CD4-positive, alpha-beta T cell treated with Interleukin-4 for 1 hour (primary cell): ENCODE measurements around the gene KRTAP10-3.

Experiments
- DNase-seq, 2 donors: peaks; one replicate each; pipeline ENCODE4 v3.0.0-alpha.2; 2020 to 2022

Gene KRTAP10-3

DNA sequence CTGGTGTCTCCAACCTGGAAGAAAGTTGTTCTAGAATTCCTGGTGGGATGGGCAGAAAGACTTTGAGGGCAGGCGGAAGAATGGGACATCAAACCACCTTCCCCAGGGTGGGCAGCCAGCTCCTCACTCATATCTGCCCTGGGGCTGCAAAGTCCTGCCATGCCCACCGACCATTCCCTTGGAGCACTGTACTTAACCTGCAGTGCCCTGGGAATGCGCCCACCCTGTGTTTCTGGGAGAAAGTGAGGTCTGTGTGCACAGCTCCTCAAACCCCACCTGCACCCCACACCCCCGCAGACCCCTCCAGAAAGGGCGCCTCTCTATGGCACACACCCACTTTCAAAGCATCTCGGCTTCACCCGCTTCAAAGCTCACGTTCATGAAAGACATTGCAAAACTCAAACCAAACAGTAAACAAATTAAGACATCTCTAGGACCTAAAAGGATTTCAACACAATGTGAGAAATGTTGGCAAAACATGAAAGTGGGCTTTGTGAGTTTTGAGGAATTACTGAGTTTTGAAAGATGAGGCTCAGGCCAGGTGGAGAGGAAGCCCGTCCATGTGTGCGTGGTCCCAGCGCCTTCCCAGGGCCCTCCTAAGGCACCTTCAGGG, 43.7 kb downstream of the KRTAP10-3 start:
- no peak for DNase-seq

DNA sequence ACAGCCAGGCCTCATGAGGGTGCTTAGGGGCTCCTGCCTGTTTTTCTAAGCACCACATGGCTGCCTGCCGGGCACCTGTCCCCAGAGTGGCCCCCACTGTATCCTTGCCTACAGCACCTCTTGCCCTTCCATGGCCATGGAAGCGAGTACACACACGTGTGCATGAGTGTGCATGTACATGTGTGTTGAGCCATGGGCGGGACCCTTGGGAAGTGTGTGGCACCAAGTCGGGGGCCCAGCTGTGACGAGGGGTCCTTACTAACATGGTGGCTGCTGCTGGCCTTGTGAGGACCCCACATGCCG, 44.4 kb downstream of the KRTAP10-3 start:
- DNase-seq: no peak

DNA sequence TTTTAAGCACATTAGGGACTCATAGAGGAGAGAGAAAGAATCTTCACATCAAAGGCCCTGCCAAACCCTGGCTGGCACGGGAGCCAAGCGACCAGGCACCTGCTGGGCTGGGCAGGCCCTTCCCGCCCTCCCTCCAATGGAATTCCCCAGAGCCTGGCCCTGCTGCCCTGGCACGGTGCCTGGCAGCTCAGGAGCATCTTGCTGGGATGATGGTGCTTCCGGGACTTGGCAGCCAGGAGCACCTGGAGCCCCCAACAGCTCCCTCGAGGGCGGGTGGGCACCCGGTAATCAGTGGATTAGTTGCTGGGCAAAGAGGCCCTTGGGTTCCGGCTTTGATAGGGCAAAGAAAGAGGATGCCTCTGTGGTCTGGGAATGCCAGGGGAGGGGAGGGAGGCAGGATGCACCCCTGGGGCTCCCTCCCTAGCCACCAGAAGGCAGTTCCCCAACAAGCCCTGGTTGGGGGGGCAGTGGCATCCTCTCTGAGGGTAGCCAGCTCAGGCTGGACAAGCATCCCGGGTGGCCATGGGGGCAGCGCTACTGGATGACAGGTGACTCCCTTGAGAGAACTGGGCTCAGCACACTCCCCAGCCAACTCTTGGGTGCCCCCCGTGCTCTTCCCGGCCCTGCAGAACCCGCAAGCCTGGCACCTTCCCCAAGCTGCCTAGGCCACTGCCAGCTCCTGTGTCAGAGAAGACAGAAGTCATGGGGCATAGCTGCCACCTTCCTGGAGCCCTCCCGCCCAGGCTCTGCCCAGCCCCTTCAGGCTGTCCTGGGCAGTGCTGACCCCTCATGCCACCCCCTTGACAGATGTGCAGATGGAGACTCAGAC, 45.0 kb downstream of the KRTAP10-3 start:
- no peak for DNase-seq

DNA sequence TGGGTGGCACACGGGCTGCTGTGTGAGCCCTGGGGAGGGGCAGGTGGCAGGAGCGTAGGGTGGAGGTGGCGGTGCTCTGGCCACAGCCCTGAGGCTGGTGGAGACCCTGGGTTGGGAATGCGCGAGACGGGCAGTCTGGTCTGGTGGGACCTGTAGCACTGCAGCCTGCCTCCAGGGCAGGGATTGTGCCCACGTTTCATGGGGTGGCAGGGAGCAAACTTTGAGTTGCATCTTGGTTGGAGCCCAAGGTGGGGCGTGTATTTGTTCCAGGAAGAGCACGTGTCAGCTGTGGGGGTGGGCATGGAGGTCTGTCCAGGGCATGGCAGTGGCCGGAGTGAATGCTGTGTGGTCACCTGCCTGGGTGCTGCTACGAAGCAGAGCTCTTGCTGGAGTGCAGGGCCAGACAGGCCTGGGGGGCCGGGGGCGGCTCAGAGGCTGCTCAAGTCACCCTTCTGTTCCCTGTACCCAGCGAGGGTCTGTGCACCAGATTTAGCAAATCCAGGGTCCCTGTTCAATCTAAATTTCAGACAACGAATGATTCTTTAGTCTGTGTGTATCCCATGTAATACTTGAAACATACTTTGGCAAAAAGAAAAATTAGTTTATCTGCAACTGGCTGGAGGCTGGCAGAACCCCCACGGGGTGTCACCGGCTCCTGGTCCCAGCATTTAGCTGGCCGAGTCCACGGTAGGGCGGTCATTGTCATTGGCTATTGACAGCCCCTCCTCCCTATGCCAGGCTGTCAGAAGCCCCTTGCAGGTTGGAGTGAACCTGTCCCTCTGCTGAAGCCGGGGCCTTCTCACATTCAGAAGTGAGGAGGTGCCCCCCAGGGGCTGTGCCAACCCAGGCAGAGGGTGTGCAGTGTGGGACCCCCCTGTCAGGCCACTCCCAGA, 45.9 kb downstream of the KRTAP10-3 start:
- no peak for DNase-seq

DNA sequence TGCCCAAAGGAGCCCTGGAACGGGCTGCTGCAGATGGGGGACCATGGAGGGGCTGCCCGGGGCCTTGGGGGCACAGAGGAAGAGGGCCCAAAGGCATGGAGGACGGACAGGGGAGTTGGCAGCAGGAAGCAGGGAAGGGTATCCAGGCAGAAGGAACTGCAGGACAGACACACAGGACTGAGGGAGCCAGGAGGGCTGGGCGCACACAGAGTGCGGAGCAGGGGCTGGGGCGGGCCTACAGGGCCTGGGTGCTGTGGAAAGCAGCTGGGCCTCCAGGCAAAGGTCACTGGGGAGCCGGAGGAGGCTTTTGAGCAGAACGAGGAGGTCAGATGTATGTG, 46.7 kb downstream of the KRTAP10-3 start:
- no peak for DNase-seq

DNA sequence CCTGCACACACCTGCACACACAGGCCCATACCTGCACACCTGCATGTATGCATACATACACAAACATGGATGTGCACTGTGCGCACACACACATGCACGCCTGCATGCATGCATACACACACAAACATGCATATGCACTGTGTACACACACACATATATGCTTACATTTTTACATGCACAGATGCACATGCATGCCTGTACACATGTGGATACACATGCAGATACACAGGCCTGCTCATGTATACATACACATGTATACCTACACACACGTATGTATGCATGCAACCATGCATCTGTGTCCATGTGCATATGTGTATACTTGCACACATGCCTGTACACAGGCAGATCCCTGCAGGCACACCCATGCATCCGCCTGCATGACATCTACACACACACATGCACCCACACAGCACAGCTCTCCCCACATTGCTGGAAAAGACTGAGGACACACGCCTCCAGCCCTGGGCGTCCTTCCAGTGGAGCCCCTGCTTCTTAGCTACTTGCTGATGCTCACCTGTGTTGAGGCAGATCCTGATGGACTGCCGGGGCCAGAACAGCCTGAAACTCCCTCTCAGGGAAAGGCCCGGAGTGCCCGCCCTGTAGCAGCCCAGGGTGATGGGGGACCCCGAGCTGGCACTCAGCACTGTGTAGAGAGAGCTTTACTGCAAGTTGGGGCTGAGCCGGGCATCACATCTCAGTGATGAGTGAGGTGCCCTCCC, 47.2 kb downstream of the KRTAP10-3 start:
- no peak for DNase-seq

DNA sequence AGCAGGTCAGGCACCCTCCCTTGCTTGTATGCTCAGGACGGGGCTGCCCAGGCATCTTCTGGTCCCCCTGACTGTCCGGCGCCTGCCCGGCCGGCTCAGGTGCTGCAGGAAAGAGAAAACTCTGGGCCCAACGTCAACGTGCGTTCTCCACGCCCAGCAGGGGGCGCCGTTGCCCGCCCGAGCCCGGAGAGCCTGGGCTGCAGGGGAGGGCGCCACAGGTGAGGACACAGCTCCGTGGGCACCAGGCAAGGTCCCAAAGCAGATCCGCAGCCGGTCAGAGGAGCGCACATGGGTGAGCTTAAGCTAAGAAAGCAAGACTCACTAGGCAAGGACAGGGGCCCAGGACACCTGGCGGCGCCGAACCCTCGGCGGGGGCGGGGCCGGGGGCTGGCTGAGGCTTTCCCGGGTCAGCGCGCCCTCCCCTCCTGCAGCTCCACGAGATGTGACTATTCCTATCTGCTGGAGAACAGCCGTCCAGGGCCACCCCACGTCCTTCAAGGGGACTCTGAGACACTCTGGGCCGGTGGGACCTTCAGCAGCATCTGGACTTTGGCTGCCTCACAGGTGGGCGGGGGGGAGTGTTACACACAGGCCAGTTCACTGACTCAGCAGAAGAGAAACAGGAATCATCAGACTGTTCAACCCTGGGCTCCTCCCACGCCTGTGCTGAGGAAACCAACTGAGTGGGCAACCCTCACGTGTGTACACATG, 47.9 kb downstream of the KRTAP10-3 start:
- peak; percentile 76 to 81 for DNase-seq

DNA sequence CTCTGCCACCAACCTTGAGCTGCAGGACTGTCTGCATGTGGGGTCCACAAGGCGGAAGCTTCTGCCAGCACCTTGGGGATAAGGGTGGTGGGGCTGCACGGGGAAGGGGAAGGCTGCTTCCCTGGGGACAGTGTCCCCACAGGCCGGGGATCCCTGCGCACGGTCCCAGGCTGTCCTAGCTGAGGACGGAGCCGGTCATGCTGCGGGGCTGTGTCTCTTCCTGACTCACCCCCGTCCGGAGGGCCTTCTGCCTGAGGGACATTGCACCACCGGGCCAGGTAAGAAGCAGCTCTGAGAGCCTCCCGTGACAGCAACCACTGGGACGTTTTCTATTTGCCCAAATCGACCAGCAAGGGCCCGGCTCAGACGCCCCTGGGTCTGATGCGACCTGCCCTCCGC, 48.5 kb downstream of the KRTAP10-3 start:
- no peak for DNase-seq

DNA sequence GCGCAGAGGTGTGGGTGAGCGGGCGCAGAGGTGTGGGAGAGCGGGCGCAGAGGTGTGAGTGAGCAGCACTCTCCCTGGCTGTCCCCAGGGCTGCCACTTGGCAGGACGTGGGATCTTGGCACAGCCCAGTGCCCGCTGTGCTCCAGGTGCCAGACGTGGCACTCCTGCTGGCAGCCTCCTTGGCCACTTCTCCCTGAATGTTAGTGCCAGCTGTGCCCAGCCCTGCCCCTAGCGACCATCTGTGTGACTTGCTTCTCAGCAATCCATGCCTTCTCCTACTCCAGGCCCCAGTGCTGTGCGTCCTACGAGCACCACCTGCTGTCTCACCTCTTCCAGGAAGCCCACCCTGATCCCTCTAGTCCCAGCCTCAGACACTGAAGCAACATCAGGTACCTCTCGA, 49.1 kb downstream of the KRTAP10-3 start:
- DNase-seq: no peak

DNA sequence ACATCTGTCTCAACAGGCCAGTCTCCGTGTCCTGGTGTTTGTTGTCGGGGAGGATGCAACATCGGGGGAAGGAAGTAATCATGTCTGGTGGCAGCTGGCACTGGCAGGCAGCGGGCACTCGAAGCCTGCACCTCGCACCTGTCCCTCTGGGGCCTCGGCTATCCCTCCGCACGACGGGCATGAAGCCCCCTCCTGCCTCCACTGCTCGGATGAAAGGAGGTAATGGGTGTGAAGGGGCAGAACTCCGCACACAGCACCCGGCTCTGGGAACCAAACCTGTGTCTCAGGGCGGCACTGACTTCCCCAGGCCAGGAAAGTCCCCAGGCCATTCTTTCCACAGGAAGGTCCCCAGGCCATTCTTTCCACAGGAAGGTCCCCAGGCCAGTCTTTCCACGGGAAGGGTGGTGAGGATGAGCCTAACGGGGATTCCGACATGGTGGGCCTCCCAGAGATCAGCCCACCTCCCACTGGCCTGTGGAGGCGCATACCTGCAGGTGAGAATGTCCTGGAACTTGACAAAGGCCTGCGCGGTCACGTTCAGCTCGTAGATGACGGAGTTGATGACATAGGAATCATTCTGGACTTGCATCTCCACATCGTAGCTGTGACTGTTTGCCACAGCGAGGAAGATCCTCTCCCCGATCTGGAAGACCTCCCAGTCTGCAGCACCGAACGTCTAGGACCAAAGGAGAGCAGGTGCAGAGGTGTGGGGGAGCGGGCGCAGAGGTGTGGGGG, 49.7 kb downstream of the KRTAP10-3 start:
- no peak for DNase-seq

DNA sequence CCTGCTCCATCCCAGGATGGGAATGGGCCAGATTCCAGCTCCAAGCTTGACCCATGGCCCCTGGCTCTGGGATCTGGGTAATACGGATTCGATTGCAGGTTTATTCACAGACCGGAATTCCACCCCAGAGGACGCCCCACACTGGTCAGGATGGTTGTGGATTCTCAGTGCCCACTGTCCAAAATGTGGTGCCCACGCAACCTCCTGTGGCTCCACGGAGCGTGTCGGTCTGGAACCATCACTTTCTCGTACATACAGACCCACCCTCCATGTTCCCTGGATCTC, 50.2 kb downstream of the KRTAP10-3 start:
- DNase-seq: no peak
